GM10248 (cell line): ENCODE measurements around the gene UPK3A.

Experiments
- CTCF ChIA-PET: fragments of 300-600 bp; sonication (Branson Sonifier 250); formaldehyde crosslinking; extraction: SDS; loops from one replicate; lab custom pipeline; 2021; ENCODE audit warnings: antibody characterized with exemption; lab: Yijun Ruan, JAX
- POLR2A ChIA-PET: fragments of 350-650 bp; sonication (Branson Sonifier 250); formaldehyde crosslinking; extraction: SDS; loops from one replicate; lab custom pipeline; 2020; ENCODE audit warnings: antibody characterized with exemption; lab: Yijun Ruan, JAX
- DNase-seq: peaks from one replicate; pipeline ENCODE4 v3.0.0; 2012; ENCODE audit errors: extremely low spot score
- CTCF ChIP-seq: IDR thresholded peaks from 2 replicates; pipeline ENCODE4 v1.5.1; 2012; ENCODE audit warnings: mild to moderate bottlenecking, low read depth; ENCODE audit errors: extremely low read depth, missing control alignments, control extremely low read depth

Gene UPK3A

GRCh38 chr22:45314786-45315185, 30.0 kb downstream of the UPK3A start:
- TF ChIP-seq CTCF, result no peak
- ChIA-PET CTCF (no interaction called here), POLR2A (no interaction called here)
- no peak for DNase-seq

- POLR2A ChIA-PET, result no interaction called here
- CTCF ChIA-PET, result interaction anchor here (1.1 to 2.0 kb wide), 2 partner anchors 17 to 42 kb away, joined by 3 to 4 read pairs; no protein-coding TSS in a partner anchor
- no peak for TF ChIP-seq CTCF
- DNase-seq, result no peak
These were observed 32.2 kb downstream of the UPK3A start for GRCh38 chr22:45316796-45317526.

DNA sequence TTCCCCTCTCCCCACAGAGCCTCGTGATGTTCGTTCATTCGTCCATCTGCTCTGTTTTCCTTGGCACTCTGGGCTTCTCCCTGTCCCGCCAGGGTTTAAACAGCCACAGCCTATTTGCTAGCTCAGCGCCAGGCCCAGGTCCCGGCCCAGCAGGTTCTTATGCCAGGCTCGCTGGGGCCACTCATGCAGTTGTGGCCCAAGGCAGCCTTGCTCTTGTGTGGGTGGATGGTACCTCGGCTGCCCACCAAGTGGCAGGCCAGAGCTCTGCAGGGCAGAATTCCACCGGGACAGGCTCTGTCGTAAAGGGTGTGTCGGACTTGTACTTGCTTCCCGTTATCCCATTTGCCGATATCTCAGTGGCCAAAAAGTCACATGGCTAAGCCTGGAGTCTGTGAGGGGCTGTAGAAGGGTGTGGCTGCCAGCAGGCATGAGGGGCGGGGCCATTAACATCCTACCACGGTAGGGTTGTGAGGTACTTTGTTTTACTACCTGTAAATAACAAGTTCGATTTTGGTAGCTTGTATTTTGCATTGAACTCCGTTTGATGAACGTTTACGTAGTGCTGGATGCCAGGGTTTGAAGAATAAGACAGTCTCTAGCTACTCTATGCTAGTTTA, 32.9 kb downstream of the UPK3A start:
- CTCF ChIA-PET, result interaction anchor here (0.6 to 2.0 kb wide), 3 partner anchors 16 to 65 kb away, joined by 3 to 4 read pairs (median 3); no protein-coding TSS in a partner anchor
- POLR2A ChIA-PET, result no interaction called here
- TF ChIP-seq CTCF, result no peak
- no peak for DNase-seq

- POLR2A ChIA-PET, result no interaction called here
- TF ChIP-seq CTCF, result no peak
- peak; percentile 85 for DNase-seq
- CTCF ChIA-PET, result interaction anchor here (0.6 to 2.0 kb wide), 3 partner anchors 16 to 65 kb away, joined by 3 to 4 read pairs (median 3); no protein-coding TSS in a partner anchor
These were observed 33.4 kb downstream of the UPK3A start for GRCh38 chr22:45318168-45318557.

DNA sequence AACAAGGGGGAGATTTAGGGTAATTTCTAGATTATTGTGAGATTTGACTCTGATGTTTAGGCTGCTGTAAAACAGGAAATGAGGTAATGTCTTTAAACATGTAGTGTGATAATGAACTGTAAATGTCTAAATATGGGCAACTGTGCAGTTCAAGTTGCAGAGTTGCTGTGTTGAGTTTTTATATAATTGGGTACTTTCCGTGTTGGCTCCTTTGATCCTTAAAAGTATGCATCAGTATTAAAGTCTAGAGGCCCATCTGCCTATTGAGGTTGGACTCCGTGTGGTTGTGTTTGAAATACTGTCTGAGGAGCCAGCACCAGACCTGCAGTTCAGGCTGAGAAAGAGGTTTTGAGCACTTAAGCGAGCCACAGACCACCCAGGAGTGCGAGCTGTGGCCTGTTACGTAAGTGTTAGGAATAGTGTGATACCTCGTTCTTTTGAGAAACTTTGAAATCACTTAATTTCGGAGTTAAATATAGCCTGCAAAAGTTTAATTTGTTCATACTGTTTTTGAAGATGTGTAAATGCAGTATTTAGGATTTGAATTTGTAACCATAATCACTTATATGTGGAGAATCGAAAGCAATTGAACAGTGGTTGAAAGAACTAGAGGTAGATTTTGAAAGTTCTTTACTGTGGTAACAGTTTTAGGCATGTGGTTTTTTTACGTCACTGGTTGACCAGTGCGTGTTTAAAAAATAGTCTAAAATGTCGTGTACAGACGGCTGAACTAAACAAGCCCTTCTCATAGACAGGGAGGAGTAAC, 34.0 kb downstream of the UPK3A start:
- no peak for TF ChIP-seq CTCF
- CTCF ChIA-PET, result interaction anchor here (0.6 to 2.0 kb wide), 2 partner anchors 15 to 64 kb away, joined by 3 to 4 read pairs; no protein-coding TSS in a partner anchor
- POLR2A ChIA-PET, result no interaction called here
- DNase-seq, result peak; percentile 53

GRCh38 chr22:45319324-45319685, 34.6 kb downstream of the UPK3A start:
- ChIA-PET CTCF (no interaction called here), POLR2A (no interaction called here)
- no peak for TF ChIP-seq CTCF
- no peak for DNase-seq
